GM03348 (cell line): ENCODE data around the gene ANKS3.

Source experiments
- DNase-seq: peaks from one replicate; pipeline ENCODE4 v3.0.0; 2012; ENCODE audit warnings: low spot score

The ANKS3 gene

DNA sequence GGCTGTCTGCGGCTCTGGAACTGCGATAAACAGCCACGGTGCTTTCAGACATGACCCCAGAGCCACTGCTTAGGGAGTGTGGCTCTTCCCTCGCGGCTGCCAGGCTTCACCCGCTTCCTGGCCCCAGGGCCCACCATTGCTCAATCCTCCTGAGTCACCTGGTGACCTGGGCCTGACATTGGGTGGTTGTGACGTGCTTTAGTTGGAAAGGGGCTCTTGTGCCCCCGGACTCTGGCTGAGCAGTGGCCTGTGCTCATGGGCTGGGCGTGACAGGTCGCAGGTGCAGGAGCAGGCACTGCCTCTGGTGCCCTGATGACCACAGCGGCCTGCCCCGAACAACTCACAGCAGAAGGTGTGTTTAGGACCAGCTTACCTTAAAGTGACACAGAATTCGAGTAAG, 49.3 kb downstream of the ANKS3 start:
- no peak for DNase-seq

- DNase-seq: no peak
Measured at GRCh38 chr16:4684058-4684715, 49.9 kb downstream of the ANKS3 start.

DNA sequence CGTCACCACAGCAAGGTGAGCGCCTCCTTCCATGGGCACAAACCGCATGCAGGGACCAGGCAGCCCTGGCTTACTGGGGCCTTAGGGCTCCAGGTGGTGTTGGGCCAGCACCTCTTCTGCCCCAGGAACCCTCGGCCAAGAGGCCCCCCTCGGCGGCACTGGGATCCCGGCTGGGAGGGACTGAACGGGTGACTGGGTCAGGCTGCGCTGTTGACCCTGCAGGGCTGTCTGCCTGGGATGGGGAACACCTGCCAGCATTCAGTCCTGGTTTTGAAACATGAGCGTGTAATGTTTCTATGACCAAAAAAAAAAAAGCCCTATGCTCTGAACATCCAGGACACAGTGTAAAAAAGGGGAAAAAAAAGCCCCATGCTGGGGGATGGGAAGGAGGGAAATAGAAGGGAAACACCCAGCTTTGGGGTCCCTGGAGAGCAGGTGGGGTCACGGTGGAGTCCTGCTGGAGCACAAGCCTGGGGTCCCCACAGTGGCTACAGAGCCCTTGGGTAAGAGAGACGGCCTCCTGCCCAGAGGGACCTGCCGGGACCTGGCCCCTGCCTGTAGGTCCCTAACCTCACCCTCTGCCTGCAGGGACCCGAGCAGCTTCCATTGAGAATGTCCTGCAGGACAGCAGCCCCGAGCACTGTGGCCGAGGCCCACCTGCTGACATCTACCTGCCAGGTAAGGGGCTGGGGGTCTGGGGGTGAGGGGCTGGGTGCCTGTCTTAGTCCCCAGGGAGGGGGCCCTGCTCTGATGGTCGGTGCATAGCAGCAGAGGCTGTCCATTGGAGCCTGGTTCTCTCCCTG, 50.6 kb downstream of the ANKS3 start:
- no peak for DNase-seq

DNA sequence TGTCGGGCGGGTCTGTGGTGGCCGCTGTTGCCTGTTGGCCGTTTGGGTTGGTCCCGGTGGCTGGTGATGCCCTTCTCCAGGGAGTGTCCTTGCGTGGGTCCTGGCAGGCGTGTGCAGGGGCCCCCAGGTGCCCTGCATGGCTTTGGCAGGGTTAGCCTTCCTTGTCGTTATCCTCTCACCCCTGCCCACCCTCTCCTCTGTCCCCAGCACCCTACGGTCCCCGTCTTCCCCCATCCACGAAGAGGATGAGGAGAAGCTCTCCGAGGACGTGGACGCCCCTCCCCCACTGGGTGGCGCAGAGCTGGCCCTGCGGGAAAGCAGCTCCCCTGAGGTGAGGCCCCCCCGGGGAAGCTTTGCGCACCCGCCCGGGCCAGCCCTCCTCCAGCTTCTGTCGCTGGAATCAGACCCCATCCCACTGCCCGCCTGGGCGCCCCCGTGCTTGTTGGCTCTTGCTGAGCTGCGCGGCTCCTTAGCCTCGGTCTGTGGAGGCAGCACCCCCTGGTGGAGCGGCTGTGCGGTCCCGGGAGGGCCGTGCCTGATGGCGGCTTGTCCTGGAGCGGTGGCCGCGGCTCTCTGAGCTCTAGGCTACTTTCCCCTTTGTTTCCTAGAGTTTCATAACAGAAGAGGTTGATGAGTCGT, 51.3 kb downstream of the ANKS3 start:
- DNase-seq: no peak

GRCh38 chr16:4682084-4682591, 51.9 kb downstream of the ANKS3 start:
- DNase-seq: no peak

DNA sequence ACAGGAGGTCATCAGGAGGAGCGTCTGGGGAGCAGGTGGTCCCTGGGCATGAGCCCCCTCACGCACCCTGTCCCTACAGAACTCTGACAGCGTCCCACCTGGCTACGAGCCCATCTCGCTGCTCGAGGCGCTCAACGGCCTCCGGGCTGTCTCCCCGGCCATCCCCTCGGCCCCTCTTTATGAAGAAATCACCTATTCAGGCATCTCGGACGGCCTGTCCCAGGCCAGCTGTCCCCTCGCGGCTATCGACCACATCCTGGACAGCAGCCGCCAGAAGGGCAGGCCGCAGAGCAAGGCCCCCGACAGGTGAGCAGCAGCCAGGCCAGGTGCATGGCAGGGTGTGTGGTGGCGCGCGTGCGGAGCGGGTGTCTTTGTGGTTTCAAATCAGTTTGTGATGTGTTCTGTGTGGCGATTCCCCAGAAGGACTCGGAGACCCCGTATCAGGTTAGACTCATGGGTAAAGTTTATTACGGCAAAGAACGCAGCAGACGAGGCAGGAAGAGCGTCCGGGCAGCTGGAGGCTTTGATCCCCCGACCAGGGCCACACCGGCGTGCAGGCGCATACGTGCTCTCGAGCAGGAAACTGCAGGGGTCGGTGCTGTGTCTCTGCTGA, 52.5 kb downstream of the ANKS3 start:
- DNase-seq: no peak

DNA sequence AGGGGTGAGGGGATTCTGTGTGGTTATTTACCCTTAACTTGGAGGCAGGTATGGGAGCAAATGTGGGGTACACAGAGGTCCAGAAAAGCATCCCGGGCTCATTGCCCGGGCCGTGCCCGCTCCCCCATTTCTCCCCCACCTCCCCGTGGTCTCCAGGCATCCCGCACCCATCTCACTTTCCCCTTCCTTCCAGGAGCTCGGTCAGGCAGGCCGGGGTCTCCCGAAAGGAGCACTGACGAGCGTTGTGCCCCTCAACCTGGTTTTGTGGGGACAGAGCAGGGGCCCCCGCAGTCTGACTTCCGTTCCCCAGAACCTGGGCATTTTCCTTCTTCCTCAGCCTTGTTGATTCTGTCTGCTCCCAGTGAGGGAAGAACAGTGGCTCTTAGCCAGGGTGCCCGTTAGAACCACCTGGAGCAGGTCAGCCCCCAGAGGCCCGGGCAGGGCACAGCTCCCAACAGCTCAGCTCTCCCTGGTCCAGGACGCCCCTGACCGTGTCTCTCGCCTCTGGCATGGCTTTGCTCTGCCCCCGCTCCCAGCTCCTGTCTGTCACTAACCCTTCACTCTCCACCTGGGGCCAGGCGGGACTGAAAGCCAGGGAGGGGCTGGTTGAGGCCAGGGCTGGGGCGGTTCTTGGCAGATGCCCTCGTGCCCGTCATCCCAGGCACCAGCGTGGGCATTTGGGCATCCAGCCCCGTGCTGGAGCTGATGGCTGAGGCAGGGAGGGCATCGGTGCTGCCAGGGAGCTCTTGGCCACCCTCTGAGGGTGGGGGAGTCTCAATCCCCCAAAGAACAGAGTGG, 53.2 kb downstream of the ANKS3 start:
- no peak for DNase-seq

DNA sequence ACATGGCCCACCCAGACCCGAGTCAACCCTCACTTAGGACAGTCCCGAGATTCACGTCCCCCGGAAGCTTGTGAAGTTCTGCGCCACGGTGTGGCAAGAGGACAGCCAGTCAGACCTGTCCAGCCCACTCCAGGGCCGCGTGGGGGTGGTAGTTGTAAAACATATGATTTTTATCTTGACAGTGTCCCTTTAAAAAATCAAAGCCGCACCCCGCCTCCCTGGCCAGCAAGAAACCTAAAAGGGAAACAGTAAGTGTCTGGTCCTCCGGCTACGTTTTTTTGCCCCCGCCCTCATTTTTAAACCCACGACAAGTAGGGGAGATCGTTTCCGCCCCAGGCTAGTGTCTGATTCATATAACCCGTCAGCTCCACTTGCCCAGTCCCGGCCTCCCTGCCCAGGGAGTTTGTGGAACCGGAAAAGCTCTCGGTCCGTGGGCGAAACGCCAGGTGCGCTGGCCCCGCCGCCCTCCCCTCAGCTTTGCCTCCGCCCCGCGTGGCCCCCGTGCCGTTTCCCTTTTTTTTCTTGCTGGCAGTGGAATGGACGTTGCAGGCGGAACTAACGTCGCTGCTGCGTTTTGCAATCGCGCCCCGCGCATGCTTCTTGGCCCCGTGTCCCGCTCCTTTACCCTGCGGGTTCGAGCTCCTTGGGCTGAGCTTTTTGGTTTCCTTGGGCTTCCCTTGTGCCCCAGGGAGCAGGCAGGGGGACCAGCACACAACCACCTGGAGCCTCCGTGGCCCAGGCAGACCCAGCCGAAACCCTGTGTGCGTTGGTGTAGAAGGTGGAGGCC, 54.0 kb downstream of the ANKS3 start:
- DNase-seq: no peak

- no peak for DNase-seq
Measured at GRCh38 chr16:4679156-4679849, 54.8 kb downstream of the ANKS3 start.

DNA sequence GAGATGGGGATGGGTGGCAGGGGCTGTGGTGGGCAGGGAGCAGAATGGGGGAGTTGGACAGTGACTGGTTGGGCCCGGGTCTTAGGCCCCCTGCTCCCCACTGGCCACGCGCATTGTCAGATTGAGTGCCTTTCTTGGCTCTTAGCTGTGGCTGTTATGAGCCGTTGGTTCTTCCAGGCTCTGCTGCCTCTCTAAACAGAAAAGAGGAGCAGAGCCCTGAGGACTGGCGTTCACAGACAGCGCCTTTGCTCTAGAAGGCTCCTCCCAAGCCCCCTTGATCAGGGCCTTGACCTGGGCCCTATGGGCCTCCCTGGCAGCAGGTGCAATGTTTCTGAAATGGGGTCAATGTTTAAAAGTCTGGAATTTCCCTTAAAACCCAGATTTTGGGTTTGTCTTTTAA, 55.5 kb downstream of the ANKS3 start:
- no peak for DNase-seq

GRCh38 chr16:4677994-4678393, 56.1 kb downstream of the ANKS3 start:
- DNase-seq: no peak

GRCh38 chr16:4677390-4677789, 56.7 kb downstream of the ANKS3 start:
- no peak for DNase-seq

DNA sequence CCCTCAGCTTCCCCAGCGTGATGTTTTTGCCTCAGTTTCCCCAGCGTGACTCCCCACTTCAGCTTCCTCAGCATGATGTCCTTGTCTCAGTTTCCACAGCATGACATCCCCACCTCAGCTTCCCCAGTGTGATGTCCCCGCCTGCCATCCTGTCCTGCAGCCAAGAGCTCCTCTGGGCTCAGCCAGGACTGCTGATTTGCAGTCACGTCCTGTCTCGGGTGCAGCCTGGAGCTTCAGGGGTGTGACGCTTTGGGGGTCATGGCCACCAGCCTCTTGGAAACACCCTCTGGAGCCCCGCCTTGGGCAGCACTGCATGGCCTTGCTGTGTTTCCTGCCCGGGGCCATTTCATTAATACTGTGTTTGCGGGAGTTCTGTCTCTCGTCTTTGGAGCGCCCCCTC, 57.2 kb downstream of the ANKS3 start:
- DNase-seq: no peak

DNA sequence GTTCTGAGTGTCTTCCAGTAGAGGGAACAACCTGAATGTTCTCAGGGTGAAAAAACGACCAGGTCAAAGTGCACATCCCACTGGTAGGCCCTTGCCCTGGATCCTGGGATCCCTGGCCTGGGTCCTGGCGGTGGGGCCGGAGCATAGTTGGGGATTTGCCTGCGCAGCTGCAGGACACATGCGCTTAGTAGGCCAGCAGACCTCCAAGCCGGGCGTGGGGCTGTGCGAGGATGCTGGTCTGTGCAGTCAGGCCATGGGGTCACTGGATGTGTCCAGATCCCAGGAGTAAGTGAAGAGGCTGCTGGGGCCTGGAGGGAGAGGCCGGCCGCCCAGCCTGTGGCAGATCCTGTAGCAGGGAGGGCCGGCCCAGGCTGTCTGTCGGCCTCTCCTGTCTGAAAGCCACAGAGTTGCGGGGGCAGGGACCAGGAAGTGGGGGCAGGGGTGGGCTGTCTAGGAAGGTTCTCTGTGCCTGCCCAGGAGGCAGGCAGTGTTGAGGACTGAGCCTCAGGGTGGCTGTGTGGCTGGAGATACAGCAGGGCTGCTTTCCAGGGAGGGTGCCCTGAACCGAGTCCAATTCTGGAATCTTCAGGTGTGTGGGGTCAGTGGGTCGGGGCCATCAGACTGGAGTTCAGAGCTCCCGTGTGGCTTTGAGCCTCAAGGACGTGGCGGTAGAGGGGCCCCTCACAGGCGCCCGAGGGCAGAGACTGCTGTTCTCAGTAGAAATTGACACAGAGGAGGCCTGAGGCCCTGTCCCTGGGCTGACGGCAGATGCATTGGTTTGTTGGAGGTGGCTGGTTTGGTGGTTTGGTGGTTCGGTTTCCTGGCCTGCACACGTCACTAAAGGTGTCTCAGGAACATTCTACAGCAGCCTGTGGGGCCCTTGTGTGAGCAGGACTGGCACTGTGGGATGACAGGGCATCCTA, 57.9 kb downstream of the ANKS3 start:
- DNase-seq: no peak

DNA sequence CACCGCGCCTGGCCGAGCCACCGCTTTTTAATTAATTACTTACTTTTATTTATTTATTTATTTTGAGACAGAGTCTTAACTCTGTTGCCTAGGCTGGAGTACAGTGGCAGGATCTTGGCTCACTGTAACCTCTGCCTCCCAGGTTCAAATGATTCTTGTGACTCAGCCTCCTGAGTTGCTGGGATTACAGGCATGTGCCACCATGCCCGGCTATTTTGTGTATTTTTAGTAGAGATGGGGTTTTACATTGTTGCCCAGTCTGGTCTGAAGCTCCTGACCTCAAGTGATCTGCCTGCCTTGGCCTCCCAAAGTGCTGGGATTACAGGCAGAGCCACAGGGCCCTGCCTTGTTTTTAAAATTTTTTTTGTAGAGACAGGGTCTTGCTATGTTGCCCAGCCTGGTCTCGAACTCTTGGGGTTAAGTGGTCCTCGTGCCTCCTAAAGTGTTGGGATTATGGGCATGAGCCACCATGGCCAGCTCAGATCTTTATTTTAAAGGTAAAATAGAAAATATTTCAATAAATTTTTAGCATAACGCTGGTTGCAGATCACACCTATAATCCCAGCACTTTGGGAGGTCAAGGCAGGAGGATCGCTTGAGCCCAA, 59.0 kb downstream of the ANKS3 start:
- no peak for DNase-seq

- DNase-seq: no peak
Measured at GRCh38 chr16:4673387-4674046, 60.6 kb downstream of the ANKS3 start.

DNA sequence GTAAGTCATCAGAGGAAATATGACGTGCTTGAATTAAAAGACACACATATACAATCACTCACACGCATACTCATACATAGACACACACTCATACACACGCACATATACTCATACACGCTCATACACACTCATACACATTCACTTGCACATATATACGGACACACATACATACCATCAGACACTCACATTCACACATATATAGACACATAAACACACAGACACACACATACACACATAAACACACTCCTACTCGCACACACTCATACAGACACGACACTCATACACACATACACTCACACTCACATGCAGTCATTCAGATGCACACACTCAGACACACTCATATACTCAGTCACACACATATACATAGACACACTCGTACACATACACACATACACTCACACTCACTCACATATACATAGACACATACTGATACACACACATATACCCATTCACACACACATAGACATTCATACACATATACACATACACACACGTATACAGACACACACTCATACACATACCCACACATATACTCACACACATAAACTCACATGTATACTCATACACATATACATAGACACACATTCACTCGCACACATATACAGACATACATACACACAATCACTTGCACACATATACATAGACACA, 65.6 kb downstream of the ANKS3 start:
- no peak for DNase-seq
